HEK293 (cell line): ENCODE measurements around the gene SULT1A2.
"Not testable (repeated sequence)": the region's sequence is repeated elsewhere in the genome, so short reads cannot be mapped to it uniquely, and the experiment has no call there.

ENCODE experiments used
- CTCF ChIA-PET: fragments of 350-600 bp; formaldehyde crosslinking; extraction: SDS; loops from one replicate; lab custom pipeline; 2021; ENCODE audit warnings: antibody characterized with exemption; lab: Yijun Ruan, JAX
- POLR2A ChIA-PET: fragments of 300-600 bp; formaldehyde crosslinking; extraction: SDS; loops from one replicate; lab custom pipeline; 2020; ENCODE audit warnings: antibody characterized with exemption, inconsistent platforms; lab: Yijun Ruan, JAX
- H3K27ac ChIP-seq: fragments of 200-500 bp; sonication (Bioruptor generic); 2 replicates; pipeline ENCODE4 v1.5.1; 2014; ENCODE audit warnings: low read depth, low read length, control low read depth, inconsistent platforms; ENCODE audit errors: extremely low read depth
- H3K36me3 ChIP-seq, 2 experiments: fragments of 200-500 bp in 1 of 2; sonication (Bioruptor generic) in 1 of 2; 1 replicate in 1 of 2; 2 replicates in 1 of 2; pipeline ENCODE4 v1.5.1; 2014 to 2017; ENCODE audit warnings: inconsistent platforms in 2 of 2, low read length in 2 of 2; ENCODE audit not compliant: control insufficient read depth in 2 of 2, insufficient read depth in 1 of 2
- H3K4me1 ChIP-seq: fragments of 200-500 bp; sonication (Bioruptor generic); 2 replicates; pipeline ENCODE4 v1.5.1; 2014; ENCODE audit warnings: mild to moderate bottlenecking, low read length, inconsistent platforms; ENCODE audit not compliant: control insufficient read depth, insufficient read depth
- H3K4me3 ChIP-seq: 2 replicates; pipeline ENCODE4 v1.5.1; 2011; ENCODE audit warnings: low read depth, mild to moderate bottlenecking, control low read depth, low read length, moderate library complexity
- H3K9me3 ChIP-seq: fragments of 200-500 bp; sonication (Bioruptor generic); 2 replicates; pipeline ENCODE4 v1.5.1; 2014; ENCODE audit warnings: low read depth, low read length, inconsistent platforms; ENCODE audit not compliant: control insufficient read depth, insufficient read depth
- ATF2 ChIP-seq: fragments of 450-650 bp; formaldehyde crosslinking; IDR thresholded peaks from 2 replicates; pipeline ENCODE4 v1.5.1; 2016; ENCODE audit warnings: missing biosample characterization, missing genetic modification characterization, low read depth
- KLF1 ChIP-seq: fragments of 450-650 bp; formaldehyde crosslinking; IDR thresholded peaks from 2 replicates; pipeline ENCODE4 v1.5.1; 2016; ENCODE audit warnings: missing biosample characterization, missing genetic modification characterization
- RBAK ChIP-seq: fragments of 450-650 bp; formaldehyde crosslinking; IDR thresholded peaks from 2 replicates; pipeline ENCODE4 v1.5.1; 2016; ENCODE audit warnings: missing biosample characterization, missing genetic modification characterization
- ZBTB21 ChIP-seq: fragments of 450-650 bp; formaldehyde crosslinking; IDR thresholded peaks from 2 replicates; pipeline ENCODE4 v1.5.1; 2017; ENCODE audit warnings: missing biosample characterization, missing genetic modification characterization
- ZNF19 ChIP-seq: fragments of 450-650 bp; formaldehyde crosslinking; IDR thresholded peaks from 2 replicates; pipeline ENCODE4; 2016; ENCODE audit warnings: missing biosample characterization, missing genetic modification characterization, low read depth
- ZNF239 ChIP-seq: fragments of 450-650 bp; formaldehyde crosslinking; IDR thresholded peaks from 2 replicates; pipeline ENCODE4 v1.5.1; 2016; ENCODE audit warnings: missing biosample characterization, missing genetic modification characterization
- ZNF292 ChIP-seq: fragments of 450-650 bp; formaldehyde crosslinking; IDR thresholded peaks from 2 replicates; pipeline ENCODE4 v1.5.1; 2016; ENCODE audit warnings: low read depth, missing biosample characterization, missing genetic modification characterization, borderline replicate concordance
- ZNF335 ChIP-seq: fragments of 450-650 bp; formaldehyde crosslinking; conservative IDR thresholded peaks from 2 replicates; pipeline ENCODE4 v1.5.1; 2016; ENCODE audit warnings: missing biosample characterization, missing genetic modification characterization
- ZNF404 ChIP-seq: fragments of 450-650 bp; formaldehyde crosslinking; IDR thresholded peaks from 2 replicates; pipeline ENCODE4 v1.5.1; 2017; ENCODE audit warnings: missing biosample characterization, missing genetic modification characterization
- ZNF530 ChIP-seq: fragments of 450-650 bp; formaldehyde crosslinking; IDR thresholded peaks from 2 replicates; pipeline ENCODE4 v1.5.1; 2016; ENCODE audit warnings: low read depth, missing biosample characterization, missing genetic modification characterization
- ZNF555 ChIP-seq: fragments of 450-650 bp; formaldehyde crosslinking; conservative IDR thresholded peaks from 2 replicates; pipeline ENCODE4 v1.5.1; 2017; ENCODE audit warnings: missing biosample characterization, mild to moderate bottlenecking, missing genetic modification characterization, inconsistent platforms
- ZNF596 ChIP-seq: fragments of 450-650 bp; IDR thresholded peaks from 2 replicates; pipeline ENCODE4 v1.5.0; 2018; ENCODE audit warnings: missing biosample characterization, mild to moderate bottlenecking, missing genetic modification characterization, moderate library complexity
- ZNF645 ChIP-seq: fragments of 450-650 bp; formaldehyde crosslinking; IDR thresholded peaks from 2 replicates; pipeline ENCODE4; 2016; ENCODE audit warnings: missing biosample characterization, missing genetic modification characterization
- ZNF76 ChIP-seq: fragments of 450-650 bp; formaldehyde crosslinking; IDR thresholded peaks from 2 replicates; pipeline ENCODE4; 2016; ENCODE audit warnings: low read depth, missing biosample characterization, missing genetic modification characterization, borderline replicate concordance
- TF ChIP-seq, protein P1 (sequence below): fragments of 450-650 bp; formaldehyde crosslinking; IDR thresholded peaks from 2 replicates; pipeline ENCODE4 v1.5.1; 2016; ENCODE audit warnings: missing biosample characterization, missing genetic modification characterization

The SULT1A2 gene

GRCh38 chr16:28621481-28622155 is 24.8 kb upstream of the SULT1A2 start:
- 0 out of 2 replicates have a peak, but pooled peaks have one; percentile 27 for TF ChIP-seq ATF2 (tag by site-specific recombination)
- TF ChIP-seq ZBTB21 (tag by site-specific recombination): no peak
- TF ChIP-seq, all 188 proteins: peak for 1
- POLR2A ChIA-PET: no interaction called here
- no peaks in the 10 kb centered on the region for H3K9me3 ChIP-seq
- H3K27ac ChIP-seq: no peak overlapping the region
- CTCF ChIA-PET: interaction anchor here (0.9 kb wide), 1 partner anchor 344 kb away, joined by 3 read pairs; no protein-coding TSS in a partner anchor
- H3K36me3 ChIP-seq: no peaks in the 10 kb centered on the region
- H3K4me3 ChIP-seq: no peak overlapping the region
- no peaks in the 10 kb centered on the region for H3K4me1 ChIP-seq

DNA sequence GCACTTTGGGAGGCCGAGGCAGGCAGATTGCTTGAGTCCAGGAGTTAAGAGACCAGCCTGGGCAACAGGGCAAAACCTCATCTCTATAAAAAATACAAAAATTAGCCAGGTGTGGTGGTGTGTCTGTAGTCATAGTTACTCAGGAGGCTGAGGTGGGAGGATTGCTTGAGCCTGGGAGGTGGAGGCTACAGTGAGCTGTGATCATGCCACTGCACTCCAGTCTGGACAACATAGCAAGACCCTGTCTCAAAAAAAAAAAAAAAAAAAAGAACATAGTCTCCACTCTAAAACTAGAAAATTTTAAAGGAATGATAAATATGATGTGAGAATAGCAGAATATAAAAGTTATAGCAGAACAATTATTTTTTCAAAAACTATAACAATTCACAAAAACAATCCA is 23.5 kb upstream of the SULT1A2 start:
- POLR2A ChIA-PET, H3K4me3 ChIP-seq, CTCF ChIA-PET, H3K4me1 ChIP-seq, H3K36me3 ChIP-seq, H3K9me3 ChIP-seq, H3K27ac ChIP-seq: not testable (repeated sequence)

GRCh38 chr16:28617874-28618273 is 21.0 kb upstream of the SULT1A2 start:
- H3K9me3 ChIP-seq: no peaks in the 10 kb centered on the region
- no peaks in the 10 kb centered on the region for H3K36me3 ChIP-seq
- no peak overlapping the region for H3K4me3 ChIP-seq
- ChIA-PET CTCF (interaction anchor here (0.9 kb wide), 1 partner anchor 327 kb away, joined by 3 read pairs; no protein-coding TSS in a partner anchor), POLR2A (no interaction called here)
- no peaks in the 10 kb centered on the region for H3K4me1 ChIP-seq
- no peak for TF ChIP-seq ZNF292 (tag by site-specific recombination)
- no peak for TF ChIP-seq ZNF404 (tag by site-specific recombination)
- TF ChIP-seq ZNF19 (tag by site-specific recombination): no peak
- no peak for TF ChIP-seq ZNF530
- TF ChIP-seq ZNF596 (tag by site-specific recombination): no peak
- TF ChIP-seq ZNF239 (tag by site-specific recombination): no peak
- no peak for TF ChIP-seq RBAK (tag by site-specific recombination)
- no peak for TF ChIP-seq ZNF335 (tag by site-specific recombination)
- TF ChIP-seq KLF1 (tag by site-specific recombination): no peak
- TF ChIP-seq ZNF555 (tag by site-specific recombination): no peak
- TF ChIP-seq ZNF645 (tag by site-specific recombination): no peak
- H3K27ac ChIP-seq: no peak overlapping the region

DNA sequence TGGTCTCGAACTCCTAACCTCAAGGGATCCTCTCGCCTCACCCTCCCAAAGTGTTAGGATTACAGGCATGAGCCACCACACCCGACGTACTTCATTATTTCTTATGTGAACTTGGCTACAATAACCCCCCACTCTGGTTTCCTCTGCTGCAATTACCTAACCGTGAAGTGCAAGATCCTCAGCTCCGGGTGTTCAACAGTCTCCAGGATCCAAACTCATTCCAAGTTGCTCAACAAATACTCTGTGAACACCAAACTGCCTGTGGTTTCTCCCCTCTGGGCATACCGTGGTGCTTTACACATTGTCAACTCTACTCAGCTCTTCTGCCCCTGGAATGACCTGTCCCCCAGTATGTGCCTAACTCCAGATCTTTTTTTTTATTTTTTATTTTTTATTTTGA is 19.8 kb upstream of the SULT1A2 start:
- Histone ChIP-seq H3K9me3 (no peaks in the 10 kb centered on the region), H3K27ac (no peak overlapping the region), H3K4me3 (no peak overlapping the region), H3K4me1 (no peaks in the 10 kb centered on the region), H3K36me3 (no peaks in the 10 kb centered on the region)
- POLR2A ChIA-PET: no interaction called here
- CTCF ChIA-PET: interaction anchor here (0.6 to 1.6 kb wide), 7 partner anchors 23 to 306 kb away, joined by 3 to 7 read pairs (median 4); no protein-coding TSS in a partner anchor
- TF ChIP-seq, protein P1, sequence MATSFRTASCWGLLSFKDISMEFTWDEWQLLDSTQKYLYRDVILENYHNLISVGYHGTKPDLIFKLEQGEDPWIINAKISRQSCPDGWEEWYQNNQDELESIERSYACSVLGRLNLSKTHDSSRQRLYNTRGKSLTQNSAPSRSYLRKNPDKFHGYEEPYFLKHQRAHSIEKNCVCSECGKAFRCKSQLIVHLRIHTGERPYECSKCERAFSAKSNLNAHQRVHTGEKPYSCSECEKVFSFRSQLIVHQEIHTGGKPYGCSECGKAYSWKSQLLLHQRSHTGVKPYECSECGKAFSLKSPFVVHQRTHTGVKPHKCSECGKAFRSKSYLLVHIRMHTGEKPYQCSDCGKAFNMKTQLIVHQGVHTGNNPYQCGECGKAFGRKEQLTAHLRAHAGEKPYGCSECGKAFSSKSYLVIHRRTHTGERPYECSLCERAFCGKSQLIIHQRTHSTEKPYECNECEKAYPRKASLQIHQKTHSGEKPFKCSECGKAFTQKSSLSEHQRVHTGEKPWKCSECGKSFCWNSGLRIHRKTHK (tag by site-specific recombination): no peak
- TF ChIP-seq ZNF76 (tag by site-specific recombination): no peak

GRCh38 chr16:28616224-28616577 is 19.4 kb upstream of the SULT1A2 start:
- CTCF ChIA-PET: interaction anchor here (0.6 to 1.6 kb wide), 6 partner anchors 23 to 306 kb away, joined by 3 to 7 read pairs (median 4); no protein-coding TSS in a partner anchor
- POLR2A ChIA-PET, H3K9me3 ChIP-seq, H3K4me3 ChIP-seq, H3K4me1 ChIP-seq, H3K36me3 ChIP-seq, H3K27ac ChIP-seq: not testable (repeated sequence)
